Activated CD4-positive, alpha-beta T cell treated with anti-CD3 and anti-CD28 coated beads, Interleukin-2, amount 10 ng/mL, durations not matched to agents 24 days and 14 days (primary cell): ENCODE results near the gene SLAIN1. TPM values are rescaled to one million over a fixed set of nuclear protein-coding genes. Genes with fewer than 3 reads are reported as not detected.

Experiments used
- DNase-seq: peaks from one replicate; pipeline ENCODE4 v3.0.0; 2022
- H3K27ac Mint-ChIP-seq: one replicate; pipeline ENCODE4 v1.8.0; 2022; ENCODE audit warnings: mild to moderate bottlenecking, mixed read lengths
- H3K27me3 Mint-ChIP-seq: one replicate; pipeline ENCODE4 v1.8.0; 2022; ENCODE audit warnings: mixed read lengths
- H3K36me3 Mint-ChIP-seq: one replicate; pipeline ENCODE4 v1.8.0; 2022; ENCODE audit warnings: low read depth, mild to moderate bottlenecking, mixed read lengths
- H3K4me1 Mint-ChIP-seq: one replicate; pipeline ENCODE4 v1.8.0; 2021; ENCODE audit warnings: mixed read lengths
- H3K4me3 Mint-ChIP-seq: one replicate; pipeline ENCODE4 v1.8.0; 2022; ENCODE audit warnings: mild to moderate bottlenecking, moderate library complexity, mixed read lengths
- H3K9me3 Mint-ChIP-seq: one replicate; pipeline ENCODE4 v1.8.0; 2021; ENCODE audit warnings: mixed read lengths
- intact Hi-C: fragments of 100-400 bp; cut with micrococcal nuclease; formaldehyde crosslinking; loops from one replicate; pipeline ENCODE4 v1.15.1; 2023
- total RNA-seq: library from RNA; stranded (reverse); gene quantifications from 2 replicates; pipeline ENCODE4 v1.2.3, GENCODE V29; 2022

SLAIN1 gene
- total RNA-seq, 1 donor from 2014 or later: 29.1 TPM

DNA sequence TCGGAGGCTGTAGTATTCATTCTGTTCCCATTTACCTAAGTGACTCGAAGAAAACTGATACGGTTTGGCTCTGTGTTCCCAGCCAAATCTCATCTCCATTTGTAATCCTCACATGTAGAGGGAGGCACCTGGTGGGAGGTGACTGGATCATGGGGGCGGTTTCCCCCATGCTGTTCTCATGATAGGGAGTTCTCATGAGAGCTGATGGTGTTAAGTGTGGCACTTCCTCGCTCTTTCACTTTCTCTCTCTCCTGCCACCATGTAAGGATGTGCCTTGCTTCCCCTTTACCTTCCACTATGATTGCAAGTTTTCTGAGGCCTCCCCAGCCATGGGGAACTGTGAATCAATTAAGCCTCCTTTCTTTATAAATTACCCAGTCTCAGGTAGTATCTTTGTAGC, 23.5 kb downstream of the SLAIN1 start:
- no peak overlapping the region for H3K27ac Mint-ChIP-seq
- peaks cover 54% of the 10 kb centered on the region for H3K36me3 Mint-ChIP-seq

GRCh38 chr13:77724092-77724491, 26.6 kb downstream of the SLAIN1 start:
- Mint-ChIP-seq H3K27me3 (no peaks in the 10 kb centered on the region), H3K36me3 (peaks cover 56% of the 10 kb centered on the region), H3K4me3 (no peak overlapping the region), H3K4me1 (peaks cover 25% of the 10 kb centered on the region), H3K9me3 (peaks cover 4% of the 10 kb centered on the region), H3K27ac (no peak overlapping the region)
- intact Hi-C loops: loop anchor here (2.0 kb wide), 1 partner anchor 15 kb away; no protein-coding TSS in a partner anchor
- DNase-seq: peak; percentile 61

More for the DNA sequence above, 23.5 kb downstream of the SLAIN1 start:
- no peaks in the 10 kb centered on the region for H3K27me3 Mint-ChIP-seq
- intact Hi-C loops: no loop called here
- H3K4me1 Mint-ChIP-seq: peaks cover 26% of the 10 kb centered on the region
- no peak overlapping the region for H3K4me3 Mint-ChIP-seq
- no peak for DNase-seq
- peaks cover 4% of the 10 kb centered on the region for H3K9me3 Mint-ChIP-seq

GRCh38 chr13:77725071-77725470, 27.6 kb downstream of the SLAIN1 start:
- Mint-ChIP-seq H3K36me3 (peaks cover 50% of the 10 kb centered on the region), H3K4me1 (peaks cover 35% of the 10 kb centered on the region), H3K4me3 (no peak overlapping the region), H3K27me3 (no peaks in the 10 kb centered on the region), H3K27ac (no peak overlapping the region), H3K9me3 (peaks cover 4% of the 10 kb centered on the region)
- DNase-seq: no peak
- intact Hi-C loops: loop anchor here (2.0 kb wide), 1 partner anchor 14 kb away; no protein-coding TSS in a partner anchor

GRCh38 chr13:77728265-77729125, 31.0 kb downstream of the SLAIN1 start:
- Mint-ChIP-seq H3K27ac (no peak overlapping the region), H3K4me1 (peaks cover 33% of the 10 kb centered on the region), H3K27me3 (no peaks in the 10 kb centered on the region), H3K9me3 (no peaks in the 10 kb centered on the region), H3K36me3 (peaks cover 34% of the 10 kb centered on the region), H3K4me3 (no peak overlapping the region)
- intact Hi-C loops: no loop called here
- DNase-seq: no peak

GRCh38 chr13:77729502-77730221, 32.2 kb downstream of the SLAIN1 start:
- peaks cover 30% of the 10 kb centered on the region for H3K36me3 Mint-ChIP-seq
- intact Hi-C loops: loop anchor here (1.0 to 2.0 kb wide), 2 partner anchors 15 to 30 kb away; no protein-coding TSS in a partner anchor
- peak; percentile 84 for DNase-seq
- peak overlapping the region; percentile 61 for H3K4me3 Mint-ChIP-seq
- H3K9me3 Mint-ChIP-seq: no peaks in the 10 kb centered on the region
- peak overlapping the region; percentile 78 for H3K27ac Mint-ChIP-seq
- no peaks in the 10 kb centered on the region for H3K27me3 Mint-ChIP-seq
- H3K4me1 Mint-ChIP-seq: peaks cover 24% of the 10 kb centered on the region

DNA sequence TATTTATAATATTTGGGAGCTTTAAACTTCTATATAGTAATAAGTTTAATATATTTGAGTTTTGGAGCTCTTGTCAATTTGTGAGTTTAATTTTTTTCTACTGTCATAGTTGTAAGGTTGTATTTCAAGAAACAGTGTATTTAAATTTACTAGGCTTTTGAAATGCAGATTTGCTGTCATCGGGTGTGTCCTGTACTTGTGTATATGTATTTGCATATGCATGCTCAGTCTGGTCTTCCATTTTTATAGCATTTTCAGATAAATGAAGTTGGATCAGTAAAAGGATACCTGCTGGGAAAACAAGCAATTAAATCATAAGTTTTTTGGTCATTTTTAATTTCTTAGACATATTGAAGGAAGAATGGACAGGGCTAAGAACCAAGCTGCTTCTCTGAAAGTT, 33.1 kb downstream of the SLAIN1 start:
- no peaks in the 10 kb centered on the region for H3K27me3 Mint-ChIP-seq
- H3K9me3 Mint-ChIP-seq: no peaks in the 10 kb centered on the region
- H3K4me1 Mint-ChIP-seq: peaks cover 18% of the 10 kb centered on the region
- no peak for DNase-seq
- intact Hi-C loops: loop anchor here (1.0 to 2.0 kb wide), 2 partner anchors 16 to 31 kb away; no protein-coding TSS in a partner anchor
- H3K36me3 Mint-ChIP-seq: peaks cover 25% of the 10 kb centered on the region
- no peak overlapping the region for H3K27ac Mint-ChIP-seq
- H3K4me3 Mint-ChIP-seq: no peak overlapping the region

GRCh38 chr13:77732287-77732686, 34.8 kb downstream of the SLAIN1 start:
- H3K27ac Mint-ChIP-seq: no peak overlapping the region
- no peak overlapping the region for H3K4me3 Mint-ChIP-seq
- H3K9me3 Mint-ChIP-seq: no peaks in the 10 kb centered on the region
- intact Hi-C loops: no loop called here
- peaks cover 18% of the 10 kb centered on the region for H3K4me1 Mint-ChIP-seq
- no peak for DNase-seq
- peaks cover 19% of the 10 kb centered on the region for H3K36me3 Mint-ChIP-seq
- H3K27me3 Mint-ChIP-seq: no peaks in the 10 kb centered on the region

GRCh38 chr13:77733674-77734073, 36.2 kb downstream of the SLAIN1 start:
- peaks cover 18% of the 10 kb centered on the region for H3K4me1 Mint-ChIP-seq
- no peak overlapping the region for H3K4me3 Mint-ChIP-seq
- intact Hi-C loops: no loop called here
- no peaks in the 10 kb centered on the region for H3K9me3 Mint-ChIP-seq
- no peak overlapping the region for H3K27ac Mint-ChIP-seq
- DNase-seq: no peak
- H3K27me3 Mint-ChIP-seq: no peaks in the 10 kb centered on the region
- H3K36me3 Mint-ChIP-seq: peaks cover 19% of the 10 kb centered on the region

DNA sequence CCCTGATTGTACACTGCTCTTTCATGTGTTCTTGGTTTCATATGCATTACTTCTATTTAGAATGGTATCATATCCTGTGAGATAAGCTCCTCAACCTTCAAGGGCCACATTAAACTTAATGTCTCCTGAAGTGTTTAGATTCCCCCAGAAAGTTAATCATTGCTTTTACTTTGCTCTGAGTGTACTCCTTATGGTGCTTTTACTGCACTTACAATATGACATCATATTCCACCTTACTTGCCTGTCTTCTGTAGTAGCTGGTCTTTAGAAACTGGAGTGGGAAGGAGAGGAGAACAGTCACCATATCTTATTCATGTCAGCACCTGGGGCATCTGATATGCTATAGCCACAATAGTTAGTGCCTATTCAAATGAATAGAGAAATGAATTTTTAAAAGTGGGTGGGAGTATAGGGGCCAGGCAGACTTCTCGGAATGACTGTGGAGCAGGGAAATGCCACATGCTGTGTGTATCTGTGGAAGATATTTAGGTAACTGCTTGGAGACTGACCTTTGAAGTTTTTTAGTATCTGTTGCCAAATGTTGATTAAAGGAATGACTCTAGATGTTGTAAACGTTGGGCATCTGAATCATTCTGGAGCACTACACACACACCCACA, 40.2 kb downstream of the SLAIN1 start:
- intact Hi-C loops: loop anchor here (2.0 to 5.0 kb wide), 2 partner anchors 13 to 410 kb away; partner anchors contain the start of gene MYCBP2
- no peak for DNase-seq

GRCh38 chr13:77740097-77740735, 42.7 kb downstream of the SLAIN1 start:
- no peaks in the 10 kb centered on the region for H3K9me3 Mint-ChIP-seq
- no peak overlapping the region for H3K4me3 Mint-ChIP-seq
- peaks cover 9% of the 10 kb centered on the region for H3K36me3 Mint-ChIP-seq
- no peak for DNase-seq
- peaks cover 3% of the 10 kb centered on the region for H3K4me1 Mint-ChIP-seq
- H3K27me3 Mint-ChIP-seq: no peaks in the 10 kb centered on the region
- intact Hi-C loops: no loop called here
- no peak overlapping the region for H3K27ac Mint-ChIP-seq

More for the DNA sequence above, 40.2 kb downstream of the SLAIN1 start:
- Mint-ChIP-seq H3K4me3 (no peak overlapping the region), H3K27ac (no peak overlapping the region), H3K27me3 (no peaks in the 10 kb centered on the region), H3K36me3 (peaks cover 8% of the 10 kb centered on the region), H3K9me3 (no peaks in the 10 kb centered on the region), H3K4me1 (peaks cover 4% of the 10 kb centered on the region)

DNA sequence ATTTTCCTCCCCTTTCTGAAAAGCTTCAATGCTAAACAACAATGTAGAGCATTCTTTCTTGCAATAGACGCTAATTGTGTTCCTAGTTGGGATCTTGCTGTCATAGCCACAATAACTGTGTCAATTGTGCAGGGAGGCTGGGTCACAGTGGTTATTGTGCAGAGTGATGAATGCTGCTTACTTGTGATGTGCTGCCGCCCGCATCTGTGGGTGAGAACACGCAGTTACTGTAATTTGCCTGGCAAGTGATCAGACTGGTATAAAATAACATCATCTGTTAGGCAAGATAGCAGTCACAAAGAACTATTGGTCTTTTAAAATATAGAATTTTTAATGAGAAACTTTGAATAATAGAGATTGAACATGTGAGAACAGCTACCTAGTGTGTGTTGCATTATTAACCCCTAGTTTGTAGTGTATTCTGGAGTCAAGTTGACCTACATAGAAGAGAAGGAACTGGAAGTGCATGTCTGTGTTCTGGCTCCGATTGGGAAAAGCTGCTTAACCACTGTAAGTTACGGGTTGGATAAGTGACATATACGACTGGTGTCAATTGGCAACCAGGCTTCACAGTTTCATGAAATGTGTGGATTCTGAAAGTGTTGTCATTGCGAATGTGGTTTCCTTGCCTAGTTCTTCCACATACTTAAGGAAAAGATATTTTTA, 43.6 kb downstream of the SLAIN1 start:
- Mint-ChIP-seq H3K36me3 (peaks cover 11% of the 10 kb centered on the region), H3K27me3 (no peaks in the 10 kb centered on the region), H3K4me1 (peaks cover 3% of the 10 kb centered on the region), H3K4me3 (no peak overlapping the region), H3K9me3 (no peaks in the 10 kb centered on the region), H3K27ac (no peak overlapping the region)
- intact Hi-C loops: no loop called here
- no peak for DNase-seq

GRCh38 chr13:77741597-77741972, 44.1 kb downstream of the SLAIN1 start:
- H3K9me3 Mint-ChIP-seq: no peaks in the 10 kb centered on the region
- no peaks in the 10 kb centered on the region for H3K27me3 Mint-ChIP-seq
- intact Hi-C loops: no loop called here
- H3K4me1 Mint-ChIP-seq: peaks cover 3% of the 10 kb centered on the region
- H3K4me3 Mint-ChIP-seq: no peak overlapping the region
- peaks cover 14% of the 10 kb centered on the region for H3K36me3 Mint-ChIP-seq
- no peak for DNase-seq
- no peak overlapping the region for H3K27ac Mint-ChIP-seq

GRCh38 chr13:77742801-77743200, 45.3 kb downstream of the SLAIN1 start:
- no peak for DNase-seq
- no peaks in the 10 kb centered on the region for H3K9me3 Mint-ChIP-seq
- H3K27ac Mint-ChIP-seq: no peak overlapping the region
- peaks cover 22% of the 10 kb centered on the region for H3K36me3 Mint-ChIP-seq
- no peak overlapping the region for H3K4me3 Mint-ChIP-seq
- peaks cover 3% of the 10 kb centered on the region for H3K4me1 Mint-ChIP-seq
- H3K27me3 Mint-ChIP-seq: no peaks in the 10 kb centered on the region
- intact Hi-C loops: no loop called here
